HG03139 (cell line): ENCODE measurements around the gene CORO7.
"Not testable (repeated sequence)": the region's sequence is repeated elsewhere in the genome, so short reads cannot be mapped to it uniquely, and the experiment has no call there.

Experiments
- ATAC-seq: cut with Tn5 transposase; IDR thresholded peaks from one replicate; pipeline ENCODE4 v1.9.1; 2021; ENCODE audit not compliant: unreplicated experiment

Gene CORO7

DNA sequence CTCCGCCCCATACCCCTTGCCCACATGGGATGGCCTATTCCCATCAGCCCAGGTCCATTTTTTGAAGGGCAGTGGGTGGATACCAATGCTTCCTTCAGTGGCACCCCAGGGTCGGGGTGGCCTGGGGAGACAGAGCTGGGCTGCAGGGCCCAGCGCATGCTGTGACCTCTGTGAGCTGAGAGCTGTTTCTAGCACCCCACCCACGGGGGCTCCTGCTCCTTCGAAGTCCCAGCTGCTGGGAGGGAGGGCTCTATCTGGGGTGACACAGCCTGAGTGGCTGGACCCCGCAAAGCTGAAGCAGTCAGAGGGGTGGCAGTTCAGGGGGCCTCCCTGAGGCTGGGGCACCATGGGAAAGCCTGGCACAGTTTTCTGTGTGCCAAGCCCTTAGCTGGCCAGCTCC lies 76.0 kb downstream of the CORO7 start:
- no peak for ATAC-seq

DNA sequence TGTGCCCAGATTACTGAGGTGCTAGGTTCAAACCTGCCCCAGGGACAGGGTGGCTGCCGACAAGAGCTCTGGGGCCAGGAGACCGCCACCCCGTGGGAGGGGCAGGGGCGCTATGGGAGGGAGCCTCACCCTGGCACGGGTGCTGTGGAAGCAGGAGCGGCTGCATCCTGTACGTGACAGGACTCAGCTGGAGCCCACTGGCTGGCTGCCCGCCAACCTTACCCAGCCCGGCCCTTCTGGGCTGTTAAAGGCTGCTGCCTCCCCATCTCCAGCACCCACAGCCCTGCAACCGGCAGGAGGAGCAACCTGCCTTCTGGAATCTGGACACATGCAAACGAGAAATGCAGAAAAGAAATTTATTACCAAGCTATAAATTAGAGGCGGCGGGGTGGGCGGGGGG lies 76.5 kb downstream of the CORO7 start:
- ATAC-seq, result no peak

- ATAC-seq, result no peak
Measured at GRCh38 chr16:4339455-4339854, 76.9 kb downstream of the CORO7 start.

DNA sequence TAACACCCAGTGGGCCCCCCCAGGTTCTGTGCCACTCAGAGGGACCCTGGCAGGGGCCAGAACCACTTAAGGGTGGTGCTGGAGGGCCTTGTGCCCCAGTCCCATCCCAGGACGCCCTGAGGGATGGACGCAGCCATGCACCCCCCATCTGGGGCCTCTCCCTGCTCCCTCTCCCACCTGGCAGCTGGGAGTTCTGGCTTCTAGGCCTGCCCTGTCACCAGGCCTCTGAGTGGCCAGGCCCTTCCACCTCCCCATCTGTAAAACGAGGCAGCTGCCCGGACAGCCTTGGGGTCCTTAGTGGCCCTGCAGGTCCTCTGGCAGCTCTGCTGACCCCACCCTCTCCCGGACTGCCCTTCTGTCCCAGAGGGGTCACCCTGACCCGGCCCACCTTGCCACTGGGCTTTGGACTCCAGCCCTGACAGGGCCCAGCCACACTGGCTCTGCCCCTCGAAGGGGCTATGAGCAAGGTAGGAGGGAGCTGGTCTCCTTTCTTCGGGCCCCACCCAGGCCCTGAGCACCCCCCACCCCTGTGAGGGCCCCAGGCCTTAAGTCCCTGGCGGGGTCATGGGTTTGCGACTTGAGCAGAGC lies 77.6 kb downstream of the CORO7 start:
- no peak for ATAC-seq

GRCh38 chr16:4338125-4338582 lies 78.2 kb downstream of the CORO7 start:
- no peak for ATAC-seq

GRCh38 chr16:4337540-4338088 lies 78.8 kb downstream of the CORO7 start:
- ATAC-seq, result no peak

- ATAC-seq, result no peak
Measured at GRCh38 chr16:4336701-4337539, 79.5 kb downstream of the CORO7 start.

GRCh38 chr16:4334724-4335495 lies 81.5 kb downstream of the CORO7 start:
- no peak for ATAC-seq

DNA sequence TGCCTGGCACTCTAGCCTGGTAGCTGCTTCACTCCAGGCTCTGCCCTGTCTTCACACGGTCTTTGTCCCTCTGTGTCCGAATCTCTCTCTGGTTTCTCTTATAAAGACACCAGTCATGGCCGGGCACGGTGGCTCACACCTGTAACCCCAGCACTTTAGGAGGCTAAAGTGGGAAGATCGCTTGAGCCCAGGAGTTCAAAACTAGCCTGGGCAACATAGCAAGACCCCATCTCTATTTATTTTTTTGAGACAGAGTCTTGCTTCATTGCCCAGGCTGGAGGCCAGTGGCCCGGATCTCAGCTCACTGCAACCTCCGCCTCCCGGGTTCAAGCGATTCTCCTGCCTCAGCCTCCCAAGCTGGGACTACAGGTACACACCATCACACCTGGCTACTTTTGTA lies 82.7 kb downstream of the CORO7 start:
- ATAC-seq, result not testable (repeated sequence)

- ATAC-seq, result no peak
Measured at GRCh38 chr16:4333308-4333638, 83.1 kb downstream of the CORO7 start.

DNA sequence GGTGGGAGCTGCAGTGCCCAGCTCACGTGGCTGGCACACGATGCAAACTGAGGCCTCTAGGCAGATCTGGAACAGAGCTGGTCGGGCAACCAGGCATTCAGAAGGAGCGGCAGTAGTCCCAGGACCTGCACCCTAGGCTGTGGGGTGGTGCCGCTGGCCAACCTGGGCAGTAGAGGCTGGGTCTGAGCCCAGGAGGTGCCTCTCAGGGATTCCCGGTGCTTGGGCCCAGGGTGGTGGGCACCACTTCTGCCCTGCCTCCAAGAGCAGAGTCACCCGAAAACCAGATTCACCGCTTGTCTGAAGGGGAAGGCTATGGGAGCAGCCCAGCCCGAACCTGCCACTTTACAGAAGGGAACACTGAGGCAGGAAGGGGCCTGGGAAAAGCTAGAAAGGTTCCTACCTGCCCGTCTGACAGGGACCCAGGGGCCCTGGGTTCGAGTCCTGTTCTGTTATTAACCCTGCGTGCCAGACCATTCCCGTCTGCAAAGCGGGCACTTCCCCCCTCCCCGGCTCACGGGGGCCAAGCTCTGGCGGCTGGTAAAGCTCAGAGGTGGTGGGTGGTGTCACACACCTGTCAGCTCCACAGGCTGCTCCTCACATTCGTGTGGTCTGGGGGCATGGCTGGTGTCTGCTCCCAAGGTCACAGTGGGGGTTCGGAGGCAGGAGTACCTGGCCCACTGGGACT lies 83.6 kb downstream of the CORO7 start:
- ATAC-seq, result no peak

- ATAC-seq, result no peak
Measured at GRCh38 chr16:4332083-4332482, 84.3 kb downstream of the CORO7 start.

DNA sequence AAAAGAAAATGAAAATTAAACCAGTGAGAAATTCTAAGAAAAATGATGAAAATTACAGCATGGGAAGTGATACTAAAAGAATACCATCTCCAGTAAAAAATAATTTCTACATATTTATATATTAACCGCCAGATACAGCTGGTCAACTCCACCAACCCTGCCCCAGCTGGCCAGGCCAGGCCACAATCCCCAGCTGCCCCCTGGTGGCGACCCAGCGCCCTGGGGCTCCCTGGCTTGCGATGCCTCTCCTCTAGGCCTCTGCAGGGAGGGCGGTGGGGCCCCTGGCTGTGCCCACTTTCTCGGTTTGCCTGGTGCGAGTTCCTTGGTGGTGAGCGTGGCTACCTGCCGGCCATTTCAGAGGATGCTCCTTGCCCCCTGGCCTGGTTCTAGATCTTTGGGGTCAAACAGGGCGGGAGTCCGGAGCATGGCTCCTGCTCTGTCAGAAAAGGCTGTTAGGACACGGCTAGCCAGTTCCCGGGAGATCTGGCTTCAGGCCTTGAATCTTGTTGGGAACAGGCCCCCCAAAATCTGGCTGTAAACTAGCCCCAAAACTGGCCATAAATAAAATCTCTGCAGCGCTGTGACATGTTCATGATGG lies 86.0 kb downstream of the CORO7 start:
- ATAC-seq, result no peak

DNA sequence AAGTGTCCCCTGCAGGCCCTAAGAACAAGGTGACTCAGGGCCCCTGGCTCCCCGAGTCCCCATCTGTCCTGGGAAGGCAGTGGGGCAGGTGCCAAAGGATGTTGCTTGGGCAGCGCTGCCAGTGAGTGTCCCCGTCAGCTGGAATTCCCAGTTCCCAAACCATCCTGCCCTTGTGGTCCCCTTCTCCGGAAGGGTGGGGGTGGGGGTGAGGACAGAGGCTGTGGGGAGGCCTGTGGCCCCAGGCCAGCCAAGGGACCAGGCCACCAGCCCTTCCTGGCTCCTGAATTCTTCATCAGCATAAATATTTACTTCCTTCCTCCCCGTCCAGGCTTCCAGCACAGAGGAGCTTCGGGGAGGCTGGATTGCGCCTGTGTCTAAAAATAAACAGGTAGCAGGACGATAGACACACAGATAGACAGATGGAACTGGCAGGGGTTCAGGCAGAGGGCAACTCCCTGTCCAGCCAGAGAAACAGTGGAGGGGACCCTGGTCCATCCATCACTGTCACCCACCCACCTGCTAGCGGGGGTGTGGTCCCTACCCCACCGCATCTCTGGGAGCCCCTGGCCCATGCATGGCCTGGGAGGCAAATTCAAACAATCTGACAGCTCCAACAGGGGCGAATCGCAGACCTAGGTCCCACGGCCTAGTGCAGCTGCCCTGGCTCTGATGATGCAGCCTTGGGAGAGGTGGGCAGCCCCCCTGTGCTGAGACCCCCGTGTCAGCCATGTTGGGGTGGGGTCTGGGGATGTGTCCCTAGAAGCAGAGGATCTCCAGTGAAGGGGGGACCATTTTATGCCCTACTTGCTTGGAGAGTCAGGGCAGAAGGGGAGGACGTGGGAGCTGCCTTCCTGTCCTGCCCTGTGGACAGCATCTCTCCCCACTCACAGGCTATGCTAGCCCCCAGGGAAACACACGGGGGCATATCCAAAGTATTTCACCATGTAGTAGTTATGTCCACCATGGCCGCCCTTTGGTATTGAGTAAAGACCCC lies 87.3 kb downstream of the CORO7 start:
- ATAC-seq, result no peak

GRCh38 chr16:4328046-4328781 lies 88.2 kb downstream of the CORO7 start:
- no peak for ATAC-seq

- ATAC-seq, result no peak
Measured at GRCh38 chr16:4327386-4328045, 88.9 kb downstream of the CORO7 start.

DNA sequence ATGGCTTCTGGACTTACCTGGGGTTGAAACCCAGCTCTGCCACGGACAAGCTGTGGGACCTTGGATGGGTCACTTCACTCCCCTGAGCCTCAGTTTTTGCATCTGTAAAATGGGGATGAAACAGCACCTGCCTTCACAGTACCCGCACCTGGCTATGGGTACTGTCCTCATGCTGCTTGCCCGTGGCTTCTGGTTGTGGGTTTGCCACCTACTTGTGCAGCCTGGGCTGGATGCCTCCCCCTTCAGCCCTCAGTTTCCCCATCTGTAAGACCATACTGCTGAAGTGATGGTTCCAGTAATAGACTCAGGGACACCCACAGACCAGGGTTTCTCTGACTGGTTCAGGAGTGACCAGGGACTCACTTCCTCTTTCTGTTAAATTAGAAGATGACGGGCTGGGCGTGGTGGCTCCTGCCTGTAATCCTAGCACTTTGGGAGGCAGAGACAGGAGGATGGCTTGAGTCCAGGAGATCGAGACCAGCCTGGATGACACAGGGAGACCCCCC lies 91.1 kb downstream of the CORO7 start:
- ATAC-seq, result no peak
